NCI-H510A (cell line): ENCODE data around the gene ERP29.
"Not testable (repeated sequence)": the region's sequence is repeated elsewhere in the genome, so short reads cannot be mapped to it uniquely, and the experiment has no call there.

Experiments
- DNase-seq: peaks from one replicate; lab custom pipeline; 2025; lab: John Stamatoyannopoulos, UW

The ERP29 gene

DNA sequence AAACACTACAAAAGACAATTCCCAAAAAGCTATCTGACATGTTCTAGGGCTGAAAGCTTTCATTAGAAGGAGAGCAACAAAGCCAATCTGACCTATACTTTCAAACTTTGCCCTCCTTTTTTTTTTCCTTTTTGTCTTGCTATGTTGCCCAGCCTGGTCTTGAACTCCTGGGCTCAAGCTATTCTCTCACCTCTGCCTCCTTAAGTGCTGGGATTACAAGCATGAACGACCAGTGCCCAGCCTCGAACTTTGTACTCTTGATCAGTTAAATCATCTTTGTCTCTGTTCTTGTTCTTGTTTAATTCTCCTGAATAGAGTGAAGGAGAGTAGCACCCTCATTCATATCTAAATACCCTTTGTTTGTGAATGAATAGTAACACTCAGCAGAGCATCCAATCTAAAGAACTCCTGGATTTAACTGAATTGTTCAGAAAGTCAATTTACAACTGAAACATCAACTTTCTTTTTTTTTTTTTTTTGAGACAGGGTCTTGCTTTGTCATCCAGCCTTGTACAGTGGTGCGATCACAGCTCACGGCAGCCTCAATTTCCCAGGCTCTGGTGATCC is 22.1 kb downstream of the ERP29 start:
- no peak for DNase-seq

GRCh38 chr12:112036614-112037013 is 23.4 kb downstream of the ERP29 start:
- DNase-seq = not testable (repeated sequence)

- DNase-seq = no peak
Observed at GRCh38 chr12:112046003-112046402, 32.8 kb downstream of the ERP29 start.

DNA sequence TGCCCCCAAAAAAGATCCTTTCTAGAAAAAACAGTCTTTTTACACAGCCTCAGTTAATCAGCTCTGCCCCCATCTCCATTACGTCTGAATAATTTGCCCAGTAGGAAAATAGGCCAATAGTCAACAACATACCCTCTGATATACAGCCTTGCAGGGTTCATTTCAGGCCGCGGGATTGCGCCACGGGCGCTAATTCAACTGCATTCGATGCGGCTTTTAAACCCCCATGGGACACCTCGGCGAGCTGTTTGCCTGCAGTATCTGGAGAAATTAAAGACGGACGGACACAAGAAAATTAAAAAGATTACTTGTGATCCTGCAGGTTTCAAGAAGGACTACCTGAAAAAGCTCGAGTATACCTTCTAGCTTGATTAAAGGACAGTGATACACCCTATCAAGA is 36.1 kb downstream of the ERP29 start:
- DNase-seq = no peak

DNA sequence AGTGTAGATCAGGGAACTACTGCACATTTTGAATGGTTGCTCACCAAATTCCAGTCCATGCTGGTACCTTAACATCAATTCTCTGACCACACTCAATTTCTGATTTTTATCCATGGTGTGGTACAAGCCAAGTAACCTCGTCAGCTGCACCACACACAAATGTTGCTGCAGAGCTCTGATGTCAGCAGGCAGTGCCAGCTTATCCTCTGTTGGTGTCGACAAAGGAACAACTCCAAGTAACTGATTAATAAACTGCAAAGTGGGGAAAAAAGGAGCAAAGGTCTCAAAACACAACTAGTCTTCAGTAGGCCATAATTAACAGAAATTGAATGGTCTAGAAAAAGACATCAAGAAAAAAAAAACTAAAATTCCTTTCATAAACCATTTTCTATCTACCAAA is 47.9 kb downstream of the ERP29 start:
- DNase-seq = no peak

DNA sequence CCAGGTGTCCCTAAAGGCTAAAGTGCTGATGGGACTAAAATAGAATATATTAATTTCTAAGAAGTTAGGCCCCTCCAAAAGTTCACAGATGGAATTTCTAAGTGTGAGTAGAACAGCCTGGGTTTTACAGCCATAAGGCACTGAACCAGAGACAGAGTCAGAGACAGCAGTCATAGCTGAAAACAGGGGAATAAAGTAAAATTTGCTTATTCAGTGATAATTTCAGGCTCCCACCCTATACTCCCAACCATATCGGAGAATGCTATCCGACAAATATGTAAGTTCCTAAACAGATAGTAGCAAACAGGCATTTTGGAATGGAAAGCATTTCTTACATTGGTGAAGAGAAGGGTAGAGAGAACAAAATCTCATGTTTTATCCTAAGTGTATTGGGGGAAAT is 50.0 kb downstream of the ERP29 start:
- DNase-seq = no peak

- no peak for DNase-seq
Observed at GRCh38 chr12:112066566-112066965, 53.3 kb downstream of the ERP29 start.
